ENCODE results near the gene POLDIP3.

POLDIP3 gene

GRCh38 chr22:42643634-42644421, 29.1 kb upstream of the POLDIP3 start:
- no peak for FAIRE-seq
- no peak for DNase-seq (ENCODE audit: extremely low spot score, insufficient read length, low read depth)

- no peak for FAIRE-seq
- no peak for DNase-seq (ENCODE audit: extremely low spot score, insufficient read length, low read depth)
Measured at GRCh38 chr22:42642806-42643633, 28.3 kb upstream of the POLDIP3 start.

GRCh38 chr22:42641801-42642413, 27.2 kb upstream of the POLDIP3 start:
- FAIRE-seq = no peak
- no peak for DNase-seq (ENCODE audit: extremely low spot score, insufficient read length, low read depth)

GRCh38 chr22:42639541-42640241, 25.0 kb upstream of the POLDIP3 start:
- FAIRE-seq (no peak), DNase-seq (ENCODE audit: extremely low spot score, insufficient read length, low read depth) (no peak)

- DNase-seq (ENCODE audit: extremely low spot score, insufficient read length, low read depth) (no peak), FAIRE-seq (no peak)
Measured at GRCh38 chr22:42637555-42637954, 22.9 kb upstream of the POLDIP3 start.

GRCh38 chr22:42636506-42636905, 21.8 kb upstream of the POLDIP3 start:
- DNase-seq (ENCODE audit: extremely low spot score, insufficient read length, low read depth) = no peak
- FAIRE-seq = no peak

- FAIRE-seq (no peak), DNase-seq (ENCODE audit: extremely low spot score, insufficient read length, low read depth) (no peak)
Measured at GRCh38 chr22:42635531-42635930, 20.8 kb upstream of the POLDIP3 start.

GRCh38 chr22:42633013-42633412, 18.3 kb upstream of the POLDIP3 start:
- no peak for FAIRE-seq
- no peak for DNase-seq (ENCODE audit: extremely low spot score, insufficient read length, low read depth)

GRCh38 chr22:42632096-42632495, 17.4 kb upstream of the POLDIP3 start:
- DNase-seq (ENCODE audit: extremely low spot score, insufficient read length, low read depth) = no peak
- FAIRE-seq = no peak

- FAIRE-seq = no peak
Measured at GRCh38 chr22:42630901-42631602, 16.4 kb upstream of the POLDIP3 start.

GRCh38 chr22:42630211-42630610, 15.5 kb upstream of the POLDIP3 start:
- FAIRE-seq (no peak), DNase-seq (ENCODE audit: extremely low spot score, insufficient read length, low read depth) (no peak)

More at GRCh38 chr22:42630901-42631602, 16.4 kb upstream of the POLDIP3 start:
- no peak for DNase-seq (ENCODE audit: extremely low spot score, insufficient read length, low read depth)

GRCh38 chr22:42627981-42628380, 13.3 kb upstream of the POLDIP3 start:
- FAIRE-seq = no peak
- no peak for DNase-seq (ENCODE audit: extremely low spot score, insufficient read length, low read depth)

- no peak for FAIRE-seq
Measured at GRCh38 chr22:42626951-42627625, 12.4 kb upstream of the POLDIP3 start.

GRCh38 chr22:42626431-42626830, 11.7 kb upstream of the POLDIP3 start:
- no peak for FAIRE-seq
- no peak for DNase-seq (ENCODE audit: extremely low spot score, insufficient read length, low read depth)

More at GRCh38 chr22:42626951-42627625, 12.4 kb upstream of the POLDIP3 start:
- no peak for DNase-seq (ENCODE audit: extremely low spot score, insufficient read length, low read depth)

- DNase-seq (ENCODE audit: extremely low spot score, insufficient read length, low read depth) = no peak
- no peak for FAIRE-seq
Measured at GRCh38 chr22:42625416-42625815, 10.7 kb upstream of the POLDIP3 start.

- DNase-seq (ENCODE audit: extremely low spot score, insufficient read length, low read depth) (no peak), FAIRE-seq (no peak)
Measured at GRCh38 chr22:42624551-42625106, 9.9 kb upstream of the POLDIP3 start.

- no peak for FAIRE-seq
- DNase-seq (ENCODE audit: extremely low spot score, insufficient read length, low read depth) = no peak
Measured at GRCh38 chr22:42623756-42624441, 9.2 kb upstream of the POLDIP3 start.

GRCh38 chr22:42623301-42623751, 8.6 kb upstream of the POLDIP3 start:
- DNase-seq (ENCODE audit: extremely low spot score, insufficient read length, low read depth) = no peak

More at GRCh38 chr22:42623301-42623751, 8.6 kb upstream of the POLDIP3 start:
- FAIRE-seq = peak; percentile 80
